OCI-LY1 (cell line): ENCODE data around the gene FAM13C.

Source experiments
- CTCF ChIP-seq: fragments of 200-600 bp; sonication (generic), shearing (Covaris generic); IDR thresholded peaks from 2 replicates; pipeline ENCODE4 v1.5.1; 2017; ENCODE audit warnings: mild to moderate bottlenecking, antibody characterized with exemption, low read length, moderate library complexity, mixed read lengths
- EZH2 ChIP-seq: fragments of 200-600 bp; sonication (generic), shearing (Covaris generic); IDR thresholded peaks from 2 replicates; pipeline ENCODE4 v1.8.0; 2017; ENCODE audit warnings: borderline replicate concordance, mixed run types, mild to moderate bottlenecking, antibody characterized with exemption, low read length, moderate library complexity, mixed read lengths

GRCh38 chr10:59245686-59246085, 116.7 kb downstream of the FAM13C start:
- no peak for TF ChIP-seq CTCF
- TF ChIP-seq EZH2, result no peak
